Brain microvascular endothelial cell (primary cell): ENCODE results near the gene TIMM44.
"Not testable (repeated sequence)": the region's sequence is repeated elsewhere in the genome, so short reads cannot be mapped to it uniquely, and the experiment has no call there.

Source experiments
- DNase-seq: peaks from one replicate; pipeline ENCODE4 v3.0.0-alpha.2; 2020
- H3K27ac ChIP-seq: fragments of 250-450 bp; sonication (Bioruptor Pico); 2 replicates; pipeline ENCODE4 v1.5.1; 2020; ENCODE audit warnings: mild to moderate bottlenecking, moderate library complexity
- H3K27me3 ChIP-seq: fragments of 250-450 bp; sonication (Bioruptor Pico); replicated peaks from 2 replicates; pipeline ENCODE4 v1.5.1; 2020; ENCODE audit warnings: mild to moderate bottlenecking
- H3K36me3 ChIP-seq: fragments of 250-450 bp; sonication (Bioruptor Pico); replicated peaks from 2 replicates; pipeline ENCODE4 v1.5.1; 2020; ENCODE audit warnings: mild to moderate bottlenecking
- H3K4me3 ChIP-seq: 2 replicates; pipeline ENCODE4 v1.5.1; 2011; ENCODE audit warnings: low read depth, mild to moderate bottlenecking, control low read depth, low read length, moderate library complexity
- CTCF ChIP-seq: IDR thresholded peaks from 2 replicates; pipeline ENCODE4 v1.5.1; 2011; ENCODE audit warnings: low read depth, mild to moderate bottlenecking, moderate library complexity, low read length, control low read depth, inconsistent platforms; ENCODE audit errors: missing control alignments
- in situ Hi-C: cut with HindIII; loops from 2 replicates; pipeline ENCODE4 v1.10.0; 2017; ENCODE audit warnings: low sequenced_read_pairs, low pct_ligation_motif_present

TIMM44 gene

GRCh38 chr19:7931221-7932061, 12.0 kb downstream of the TIMM44 start:
- in situ Hi-C loops = no loop called here
- Histone ChIP-seq H3K36me3 (peaks cover 51% of the 10 kb centered on the region), H3K27me3 (no peaks in the 10 kb centered on the region), H3K4me3 (no peak overlapping the region), H3K27ac (no peak overlapping the region)
- no peak for TF ChIP-seq CTCF
- DNase-seq = no peak

GRCh38 chr19:7930765-7931164, 12.7 kb downstream of the TIMM44 start:
- DNase-seq = no peak
- no peaks in the 10 kb centered on the region for H3K27me3 ChIP-seq
- H3K27ac ChIP-seq = no peak overlapping the region
- in situ Hi-C loops = no loop called here
- H3K36me3 ChIP-seq = peaks cover 44% of the 10 kb centered on the region
- no peak for TF ChIP-seq CTCF
- H3K4me3 ChIP-seq = no peak overlapping the region

GRCh38 chr19:7930030-7930429, 13.4 kb downstream of the TIMM44 start:
- H3K4me3 ChIP-seq, H3K27me3 ChIP-seq, DNase-seq, in situ Hi-C loops: not testable (repeated sequence)
- H3K36me3 ChIP-seq = peaks cover 40% of the 10 kb centered on the region
- peak overlapping the region; percentile 87 for H3K27ac ChIP-seq

GRCh38 chr19:7928741-7929701, 14.4 kb downstream of the TIMM44 start:
- TF ChIP-seq CTCF = peak; percentile 66
- H3K4me3 ChIP-seq = peak overlapping the region; percentile 3
- peaks cover 33% of the 10 kb centered on the region for H3K36me3 ChIP-seq
- in situ Hi-C loops = no loop called here
- peak; percentile 82 for DNase-seq
- peak overlapping the region; percentile 87 for H3K27ac ChIP-seq
- H3K27me3 ChIP-seq = no peaks in the 10 kb centered on the region

GRCh38 chr19:7928334-7928706, 15.1 kb downstream of the TIMM44 start:
- in situ Hi-C loops = no loop called here
- Histone ChIP-seq H3K4me3 (no peak overlapping the region), H3K27me3 (no peaks in the 10 kb centered on the region), H3K27ac (peak overlapping the region; percentile 87), H3K36me3 (peaks cover 26% of the 10 kb centered on the region)
- no peak for DNase-seq
- no peak for TF ChIP-seq CTCF
